ENCODE data around the gene ZSCAN5B. TPM values are rescaled to one million over a fixed set of nuclear protein-coding genes. Genes with fewer than 3 reads are reported as not detected.
"Not testable (repeated sequence)": the region's sequence is repeated elsewhere in the genome, so short reads cannot be mapped to it uniquely, and the experiment has no call there.

The ZSCAN5B gene
- total RNA-seq, 3 donors from 2014 or later: not detected

DNA sequence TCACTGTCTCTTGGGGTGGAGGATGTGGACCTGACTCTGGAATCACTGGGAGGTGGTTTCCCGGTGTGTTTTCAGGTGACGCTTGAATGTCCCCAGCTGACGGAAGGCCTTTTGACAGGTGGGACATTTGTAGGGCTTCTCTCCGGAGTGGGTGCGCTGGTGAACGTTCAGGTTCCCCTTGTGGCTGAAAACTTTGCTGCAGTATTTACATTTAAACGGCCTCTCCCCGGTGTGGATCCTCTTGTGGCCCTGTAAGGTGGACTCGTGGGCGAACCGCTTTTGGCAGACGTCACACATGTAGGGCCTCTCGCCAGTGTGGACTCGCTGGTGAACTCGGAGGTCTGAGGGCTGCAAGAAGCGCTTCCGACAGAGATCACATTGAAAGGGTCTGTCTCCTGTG is 7.8 kb downstream of the ZSCAN5B start:
- TF ChIP-seq, protein P1, sequence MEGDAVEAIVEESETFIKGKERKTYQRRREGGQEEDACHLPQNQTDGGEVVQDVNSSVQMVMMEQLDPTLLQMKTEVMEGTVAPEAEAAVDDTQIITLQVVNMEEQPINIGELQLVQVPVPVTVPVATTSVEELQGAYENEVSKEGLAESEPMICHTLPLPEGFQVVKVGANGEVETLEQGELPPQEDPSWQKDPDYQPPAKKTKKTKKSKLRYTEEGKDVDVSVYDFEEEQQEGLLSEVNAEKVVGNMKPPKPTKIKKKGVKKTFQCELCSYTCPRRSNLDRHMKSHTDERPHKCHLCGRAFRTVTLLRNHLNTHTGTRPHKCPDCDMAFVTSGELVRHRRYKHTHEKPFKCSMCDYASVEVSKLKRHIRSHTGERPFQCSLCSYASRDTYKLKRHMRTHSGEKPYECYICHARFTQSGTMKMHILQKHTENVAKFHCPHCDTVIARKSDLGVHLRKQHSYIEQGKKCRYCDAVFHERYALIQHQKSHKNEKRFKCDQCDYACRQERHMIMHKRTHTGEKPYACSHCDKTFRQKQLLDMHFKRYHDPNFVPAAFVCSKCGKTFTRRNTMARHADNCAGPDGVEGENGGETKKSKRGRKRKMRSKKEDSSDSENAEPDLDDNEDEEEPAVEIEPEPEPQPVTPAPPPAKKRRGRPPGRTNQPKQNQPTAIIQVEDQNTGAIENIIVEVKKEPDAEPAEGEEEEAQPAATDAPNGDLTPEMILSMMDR (IDR thresholded peaks at IDR 0.05): no peak
- DNase-seq (no peak), ATAC-seq (no peak)
- H3K36me3 ChIP-seq (ENCODE audit: low read depth): no peaks in the 10 kb centered on the region
- H3K4me3 ChIP-seq: no peak overlapping the region
- intact Hi-C loops (cut with DNase I, micrococcal nuclease): no loop called here
- no peaks in the 10 kb centered on the region for H3K9me3 ChIP-seq
- no peaks in the 10 kb centered on the region for H3K4me1 ChIP-seq (ENCODE audit: low read depth)

DNA sequence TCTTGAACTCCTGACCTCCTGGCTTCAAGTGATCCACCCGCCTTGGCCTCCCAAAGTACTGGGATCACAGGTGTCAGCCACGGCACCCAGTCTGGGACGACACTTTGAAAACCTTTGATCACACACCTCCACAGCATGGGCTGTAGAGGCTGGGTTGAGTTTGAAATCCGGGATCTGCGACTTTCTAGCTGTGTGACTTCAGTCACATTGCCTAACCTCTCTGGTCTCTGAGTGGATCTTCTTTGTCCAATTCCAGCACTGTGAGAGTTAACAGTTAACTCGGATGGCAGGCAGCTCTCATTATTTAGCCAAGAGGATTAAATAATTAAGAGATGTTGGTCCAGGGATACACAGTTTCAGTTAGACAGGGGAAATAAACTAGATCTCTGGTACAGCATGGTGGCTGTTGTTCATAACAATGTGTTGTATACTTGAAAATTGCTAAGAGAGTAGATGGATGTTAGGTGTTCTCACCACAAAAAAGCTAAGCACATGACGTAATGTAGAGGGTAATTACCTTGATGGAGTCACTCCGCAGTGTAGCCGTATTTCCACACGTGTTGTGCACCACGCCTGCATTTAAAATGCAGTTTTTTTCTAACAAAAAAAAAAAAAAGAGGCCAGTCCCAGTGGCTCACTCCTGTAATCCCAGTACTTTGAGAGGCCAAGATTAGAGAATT is 19.9 kb downstream of the ZSCAN5B start:
- H3K4me3 ChIP-seq: no peak overlapping the region
- ATAC-seq (no peak), DNase-seq (no peak)
- no peaks in the 10 kb centered on the region for H3K36me3 ChIP-seq (ENCODE audit: low read depth)
- intact Hi-C loops (cut with DNase I, micrococcal nuclease): loop anchor here in 1 of 2 donors (10.0 kb wide), 1 partner anchor 103 kb away; no protein-coding TSS in a partner anchor
- no peaks in the 10 kb centered on the region for H3K9me3 ChIP-seq
- no peaks in the 10 kb centered on the region for H3K4me1 ChIP-seq (ENCODE audit: low read depth)
- TF ChIP-seq, protein P1 (IDR thresholded peaks at IDR 0.05): no peak

DNA sequence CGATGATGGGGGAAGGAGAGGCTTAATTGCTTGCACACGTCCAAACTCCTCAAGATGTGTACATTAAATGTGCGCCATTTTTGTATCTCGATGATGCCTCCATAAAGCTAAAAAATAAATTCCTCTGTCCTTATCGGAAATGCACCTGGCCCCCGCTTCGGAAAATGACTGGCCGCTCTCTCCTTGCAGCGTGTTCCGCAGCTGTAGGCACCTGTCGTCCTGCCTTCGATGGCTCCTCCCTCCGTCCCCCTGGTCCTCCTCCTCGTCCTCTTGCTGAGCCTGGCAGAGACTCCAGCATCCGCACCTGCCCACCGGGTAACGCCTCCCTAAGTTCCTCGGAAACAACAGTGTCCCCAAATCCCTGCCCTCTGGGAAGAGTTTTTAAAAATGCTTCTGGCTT is 20.7 kb downstream of the ZSCAN5B start:
- no peaks in the 10 kb centered on the region for H3K9me3 ChIP-seq
- DNase-seq (no peak), ATAC-seq (no peak)
- no peaks in the 10 kb centered on the region for H3K4me1 ChIP-seq (ENCODE audit: low read depth)
- TF ChIP-seq, protein P1 (IDR thresholded peaks at IDR 0.05): no peak
- no peak overlapping the region for H3K4me3 ChIP-seq
- H3K36me3 ChIP-seq (ENCODE audit: low read depth): no peaks in the 10 kb centered on the region
- intact Hi-C loops (cut with DNase I, micrococcal nuclease): loop anchor here in 1 of 2 donors (10.0 kb wide), 1 partner anchor 102 kb away; no protein-coding TSS in a partner anchor

DNA sequence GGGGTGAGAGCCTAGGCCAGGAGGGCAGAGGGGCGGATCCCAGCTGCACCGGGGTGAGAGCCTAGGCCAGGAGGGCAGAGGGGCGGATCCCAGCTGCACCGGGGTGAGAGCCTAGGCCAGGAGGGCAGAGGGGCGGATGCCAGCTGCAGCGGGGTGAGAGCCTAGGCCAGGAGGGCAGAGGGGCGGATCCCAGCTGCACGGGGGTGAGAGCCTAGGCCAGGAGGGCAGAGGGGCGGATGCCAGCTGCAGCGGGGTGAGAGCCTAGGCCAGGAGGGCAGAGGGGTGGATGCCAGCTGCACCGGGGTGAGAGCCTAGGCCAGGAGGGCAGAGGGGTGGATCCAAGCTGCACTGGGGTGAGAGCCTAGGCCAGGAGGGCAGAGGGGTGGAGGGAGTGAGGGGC is 21.3 kb downstream of the ZSCAN5B start:
- DNase-seq; H3K4me1 ChIP-seq (ENCODE audit: low read depth); H3K4me3 ChIP-seq; H3K36me3 ChIP-seq (ENCODE audit: low read depth); ATAC-seq; H3K9me3 ChIP-seq: not testable (repeated sequence)
- intact Hi-C loops (cut with DNase I, micrococcal nuclease): loop anchor here in 1 of 2 donors (10.0 kb wide), 1 partner anchor 102 kb away; no protein-coding TSS in a partner anchor

DNA sequence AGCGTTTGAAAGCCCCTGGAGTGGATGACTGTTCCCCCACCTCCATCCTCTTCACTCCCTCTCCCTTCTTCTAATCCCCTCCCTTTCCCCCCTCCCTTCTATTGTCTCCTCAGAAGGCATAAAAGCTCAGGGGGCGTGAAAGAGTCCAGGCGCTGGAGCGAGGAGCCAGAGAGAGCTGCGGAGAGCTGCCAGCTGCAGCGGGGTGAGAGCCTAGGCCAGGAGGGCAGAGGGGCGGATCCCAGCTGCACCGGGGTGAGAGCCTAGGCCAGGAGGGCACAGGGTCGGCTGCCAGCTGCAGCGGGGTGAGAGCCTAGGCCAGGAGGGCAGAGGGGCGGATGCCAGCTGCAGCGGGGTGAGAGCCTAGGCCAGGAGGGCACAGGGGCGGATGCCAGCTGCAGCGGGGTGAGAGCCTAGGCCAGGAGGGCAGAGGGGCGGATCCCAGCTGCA is 21.7 kb downstream of the ZSCAN5B start, which contains the start of gene GALP:
Gene GALP (plus strand): TSS at position 148 of the 447 bp plus-strand sequence. CDS start 1,101 bp downstream, outside the sequence.
- not testable (repeated sequence) for H3K9me3 ChIP-seq; DNase-seq; H3K36me3 ChIP-seq (ENCODE audit: low read depth); H3K4me3 ChIP-seq; H3K4me1 ChIP-seq (ENCODE audit: low read depth); ATAC-seq
- intact Hi-C loops (cut with DNase I, micrococcal nuclease): loop anchor here in 1 of 2 donors (10.0 kb wide), 1 partner anchor 101 kb away; no protein-coding TSS in a partner anchor

DNA sequence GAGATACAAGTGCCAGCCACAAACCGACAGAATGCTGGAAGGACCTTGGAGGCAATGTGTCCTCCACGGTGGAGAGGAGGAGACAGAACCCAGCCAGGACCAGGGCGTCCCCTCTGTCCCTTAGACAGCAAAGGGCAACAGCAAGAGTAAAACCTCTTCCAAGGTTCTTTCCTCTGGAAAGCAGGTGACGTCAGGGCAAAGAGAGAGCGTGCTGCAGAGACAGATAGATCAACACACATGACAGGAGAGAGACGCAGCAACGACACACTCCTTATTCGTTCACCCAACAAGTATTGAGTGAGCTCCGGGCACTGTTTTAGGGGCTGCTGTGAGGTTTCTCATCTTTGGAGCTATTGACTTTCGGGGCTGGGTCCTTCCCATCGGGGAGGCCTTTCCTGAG is 23.0 kb downstream of the ZSCAN5B start:
- TF ChIP-seq, protein P1 (IDR thresholded peaks at IDR 0.05): no peak
- no peak for ATAC-seq

More for the DNA sequence above, 23.0 kb downstream of the ZSCAN5B start:
- Histone ChIP-seq H3K36me3 (ENCODE audit: low read depth) (no peaks in the 10 kb centered on the region), H3K4me1 (ENCODE audit: low read depth) (no peaks in the 10 kb centered on the region), H3K9me3 (no peaks in the 10 kb centered on the region), H3K4me3 (no peak overlapping the region)
- no peak for DNase-seq
- intact Hi-C loops (cut with DNase I, micrococcal nuclease): loop anchor here in 1 of 2 donors (10.0 kb wide), 1 partner anchor 100 kb away; no protein-coding TSS in a partner anchor
